Smooth muscle cell (in vitro differentiated cells): ENCODE data around the gene WEE1. TPM values are rescaled to one million over a fixed set of nuclear protein-coding genes. Genes with fewer than 3 reads are reported as not detected.

ENCODE experiments used
- DNase-seq: peaks from one replicate; lab custom pipeline; 2025; ENCODE audit not compliant: unreplicated experiment; lab: John Stamatoyannopoulos, UW
- H2AFZ ChIP-seq: fragments of 200-600 bp; sonication (generic); 2 replicates; pipeline ENCODE4 v1.6.0; 2016; ENCODE audit warnings: antibody characterized with exemption, low read depth, mild to moderate bottlenecking
- H3F3A ChIP-seq: fragments of 200-600 bp; sonication (generic); 2 replicates; pipeline ENCODE4 v1.6.0; 2017; ENCODE audit warnings: antibody characterized with exemption, low read depth
- H3K27ac ChIP-seq: fragments of 200-600 bp; sonication (generic); 2 replicates; pipeline ENCODE4 v1.5.1; 2016; ENCODE audit warnings: low read depth, mild to moderate bottlenecking
- H3K27me3 ChIP-seq: fragments of 200-600 bp; sonication (generic); 2 replicates; pipeline ENCODE4 v1.6.1; 2016; ENCODE audit warnings: low read depth, mild to moderate bottlenecking
- H3K36me3 ChIP-seq: fragments of 200-600 bp; sonication (generic); 2 replicates; pipeline ENCODE4 v1.5.1; 2016; ENCODE audit warnings: low read depth
- H3K4me1 ChIP-seq: fragments of 200-600 bp; sonication (generic); 2 replicates; pipeline ENCODE4 v1.5.1; 2016; ENCODE audit warnings: low read depth
- H3K4me2 ChIP-seq: fragments of 200-600 bp; sonication (generic); 2 replicates; pipeline ENCODE4 v1.6.0; 2016; ENCODE audit warnings: mild to moderate bottlenecking
- H3K4me3 ChIP-seq: fragments of 200-600 bp; sonication (generic); 2 replicates; pipeline ENCODE4 v1.5.1; 2016; ENCODE audit warnings: mild to moderate bottlenecking
- H3K79me2 ChIP-seq: fragments of 200-600 bp; sonication (generic); 2 replicates; pipeline ENCODE4 v1.6.0; 2016; ENCODE audit warnings: low read depth, mild to moderate bottlenecking
- H3K9ac ChIP-seq: fragments of 200-600 bp; sonication (generic); 2 replicates; pipeline ENCODE4 v1.6.0; 2016; ENCODE audit warnings: low read depth
- H3K9me3 ChIP-seq: fragments of 200-600 bp; sonication (generic); replicated peaks from 2 replicates; pipeline ENCODE4 v1.5.1; 2016; ENCODE audit warnings: low read depth
- H4K20me1 ChIP-seq: fragments of 200-600 bp; sonication (generic); 2 replicates; pipeline ENCODE4 v1.6.0; 2016; ENCODE audit warnings: low read depth
- WGBS: methylation state at CpG from one replicate; pipeline ENCODE4 v1.1.7; 2016; ENCODE audit warnings: low lambda C conversion rate; 5-methylcytosine and 5-hydroxymethylcytosine counted together
- polyA plus RNA-seq: library from polyadenylated mRNA; unstranded; fragments of >200 nt; fragmentation: Nextera tagmentation; extraction: Ambion mirVana; gene quantifications from 2 replicates; pipeline ENCODE4 v1.2.1, GENCODE V29; 2016
- total RNA-seq: library from RNA; depleted of rRNA; stranded (reverse); fragments of >200 nt; gene quantifications from 2 replicates; pipeline ENCODE4 v1.2.3, GENCODE V29; 2014
- TF ChIP-seq, protein P1 (sequence below): fragments of 200-600 bp; sonication (generic); IDR thresholded peaks from 2 replicates; pipeline ENCODE4 v1.5.1; 2017; ENCODE audit warnings: borderline replicate concordance, mild to moderate bottlenecking, antibody characterized with exemption; ENCODE audit not compliant: insufficient read depth, poor library complexity, severe bottlenecking

WEE1 gene
- total and polyA plus RNA-seq, 2 experiments from 2014 or later, result 20.8 to 53.3 TPM

DNA sequence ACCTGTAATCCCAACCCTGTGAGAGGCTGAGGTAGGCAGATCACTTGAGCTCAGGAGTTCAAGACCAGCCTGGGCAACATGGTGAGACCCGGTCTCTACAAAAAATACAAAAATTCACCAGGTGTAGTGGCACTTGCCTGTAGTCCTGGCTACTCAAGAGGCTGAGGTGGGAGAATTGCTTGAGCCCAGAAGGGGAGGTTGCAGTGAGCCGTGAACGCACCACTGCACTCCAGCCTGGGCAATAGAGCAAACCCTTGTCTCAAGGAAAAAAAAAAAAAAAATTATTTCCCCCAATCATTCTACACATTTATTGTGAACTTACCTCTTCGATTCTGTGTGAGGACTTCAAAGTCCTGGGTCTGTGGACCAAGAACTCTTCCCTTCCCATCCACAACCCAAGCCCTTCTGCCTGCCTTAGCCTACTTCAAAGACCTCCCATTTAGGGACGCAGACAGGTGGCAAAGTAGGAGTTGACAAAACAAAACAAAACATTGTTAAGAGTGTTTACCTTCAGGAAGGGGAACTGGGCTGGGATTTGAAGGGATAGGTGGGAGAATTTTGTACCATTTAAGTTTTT is 3.8 kb upstream of the WEE1 start:
- peak overlapping the region; percentile 78 for H3K4me2 ChIP-seq
- no peak for DNase-seq
- peak overlapping the region; percentile 28 for H3K4me3 ChIP-seq
- TF ChIP-seq, protein P1, sequence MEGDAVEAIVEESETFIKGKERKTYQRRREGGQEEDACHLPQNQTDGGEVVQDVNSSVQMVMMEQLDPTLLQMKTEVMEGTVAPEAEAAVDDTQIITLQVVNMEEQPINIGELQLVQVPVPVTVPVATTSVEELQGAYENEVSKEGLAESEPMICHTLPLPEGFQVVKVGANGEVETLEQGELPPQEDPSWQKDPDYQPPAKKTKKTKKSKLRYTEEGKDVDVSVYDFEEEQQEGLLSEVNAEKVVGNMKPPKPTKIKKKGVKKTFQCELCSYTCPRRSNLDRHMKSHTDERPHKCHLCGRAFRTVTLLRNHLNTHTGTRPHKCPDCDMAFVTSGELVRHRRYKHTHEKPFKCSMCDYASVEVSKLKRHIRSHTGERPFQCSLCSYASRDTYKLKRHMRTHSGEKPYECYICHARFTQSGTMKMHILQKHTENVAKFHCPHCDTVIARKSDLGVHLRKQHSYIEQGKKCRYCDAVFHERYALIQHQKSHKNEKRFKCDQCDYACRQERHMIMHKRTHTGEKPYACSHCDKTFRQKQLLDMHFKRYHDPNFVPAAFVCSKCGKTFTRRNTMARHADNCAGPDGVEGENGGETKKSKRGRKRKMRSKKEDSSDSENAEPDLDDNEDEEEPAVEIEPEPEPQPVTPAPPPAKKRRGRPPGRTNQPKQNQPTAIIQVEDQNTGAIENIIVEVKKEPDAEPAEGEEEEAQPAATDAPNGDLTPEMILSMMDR, result no peak
- peaks cover 4% of the 10 kb centered on the region for H3K79me2 ChIP-seq
- H3K36me3 ChIP-seq, result no peaks in the 10 kb centered on the region
- H3K9me3 ChIP-seq, result no peaks in the 10 kb centered on the region
- no peaks in the 10 kb centered on the region for H3K27me3 ChIP-seq
- WGBS, result 87% methylated on average over 5 of the region's 5 CpGs
- peak overlapping the region; percentile 100 for H3K27ac ChIP-seq
- H3F3A ChIP-seq, result peaks cover 24% of the 10 kb centered on the region
- H2AFZ ChIP-seq, result no peak overlapping the region
- H3K4me1 ChIP-seq, result peaks cover 40% of the 10 kb centered on the region
- H3K9ac ChIP-seq, result peak overlapping the region; percentile 98
- H4K20me1 ChIP-seq, result no peaks in the 10 kb centered on the region

DNA sequence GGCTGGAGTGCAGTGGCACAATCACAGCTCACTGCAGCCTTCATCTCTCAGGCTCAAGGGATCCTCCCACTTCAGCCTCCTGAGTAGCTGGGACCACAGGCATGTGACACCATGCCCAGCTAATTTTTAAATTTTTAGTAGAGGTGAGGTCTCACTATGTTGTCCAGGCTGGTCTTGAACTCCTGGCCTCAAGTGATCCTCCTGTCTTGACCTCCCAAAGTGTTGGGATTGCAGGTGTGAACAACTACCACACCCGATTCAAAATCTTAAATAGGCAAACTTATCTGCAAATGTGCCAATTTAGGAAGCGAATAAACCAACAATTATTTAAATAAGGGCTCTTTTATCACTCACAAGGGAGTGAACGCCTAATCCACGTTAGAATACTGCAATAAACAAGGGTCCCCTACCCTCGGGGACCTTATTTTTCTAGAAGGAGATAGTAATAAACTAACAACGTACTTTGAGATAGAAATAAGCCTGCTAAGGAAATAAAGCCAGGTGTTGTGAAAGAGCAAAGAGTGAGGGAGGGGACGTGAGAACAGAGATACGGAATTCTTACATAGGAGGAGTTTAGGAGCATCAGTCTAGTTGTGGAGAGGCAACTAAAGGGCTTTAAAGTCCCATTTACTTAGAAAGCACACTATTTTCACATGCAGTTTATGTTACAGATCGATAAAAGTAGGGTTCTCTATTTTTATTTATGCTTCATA is 3.0 kb upstream of the WEE1 start:
- Histone ChIP-seq H3F3A (peaks cover 21% of the 10 kb centered on the region), H3K4me2 (no peak overlapping the region), H3K36me3 (no peaks in the 10 kb centered on the region), H3K4me3 (no peak overlapping the region), H3K9ac (no peak overlapping the region), H4K20me1 (no peaks in the 10 kb centered on the region), H2AFZ (no peak overlapping the region), H3K79me2 (peaks cover 12% of the 10 kb centered on the region), H3K27me3 (no peaks in the 10 kb centered on the region), H3K27ac (peak overlapping the region; percentile 100), H3K9me3 (no peaks in the 10 kb centered on the region), H3K4me1 (peaks cover 32% of the 10 kb centered on the region)
- no peak for DNase-seq
- TF ChIP-seq, protein P1, result no peak
- 84% methylated on average over 9 of the region's 9 CpGs for WGBS

DNA sequence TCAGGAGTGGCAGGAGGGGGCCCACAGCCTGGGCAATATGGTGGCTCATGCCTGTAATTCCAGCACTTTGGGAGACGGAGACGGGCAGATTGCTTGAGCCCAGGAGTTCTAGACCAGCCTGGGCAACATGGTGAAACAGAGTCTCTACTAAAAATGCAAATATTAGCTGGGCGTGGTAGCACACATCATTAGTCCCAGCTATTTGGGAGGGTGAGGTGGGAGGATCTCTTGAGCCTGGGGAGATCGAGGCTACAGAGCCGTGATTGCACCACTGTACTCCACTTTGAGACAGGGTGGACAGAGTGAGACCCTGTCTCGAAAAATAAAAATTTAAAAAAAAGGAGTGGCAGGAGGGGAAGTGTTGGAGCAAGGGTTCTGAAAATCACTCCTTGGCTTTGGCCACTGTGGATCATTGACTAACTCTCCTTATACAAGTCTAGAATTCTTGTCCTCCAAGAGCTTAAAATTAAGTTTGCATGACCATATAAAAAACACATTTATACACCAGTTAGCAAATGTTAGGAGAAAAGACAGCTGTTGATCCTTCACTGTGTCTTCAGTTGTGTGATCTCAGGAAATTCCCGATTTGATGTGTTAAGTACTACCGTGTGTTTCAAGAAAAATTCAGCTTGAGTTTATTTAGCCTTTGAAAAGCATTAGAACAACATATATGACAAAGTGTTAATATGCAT is 2.3 kb upstream of the WEE1 start:
- H2AFZ ChIP-seq, result no peak overlapping the region
- H3K27me3 ChIP-seq, result no peaks in the 10 kb centered on the region
- DNase-seq, result no peak
- no peak overlapping the region for H3K9ac ChIP-seq
- TF ChIP-seq, protein P1, result no peak
- WGBS, result 79% methylated on average over 8 of the region's 8 CpGs
- no peak overlapping the region for H3K4me2 ChIP-seq
- peaks cover 21% of the 10 kb centered on the region for H3F3A ChIP-seq
- H3K27ac ChIP-seq, result peak overlapping the region; percentile 100
- peaks cover 19% of the 10 kb centered on the region for H3K79me2 ChIP-seq
- H3K4me3 ChIP-seq, result no peak overlapping the region
- H3K4me1 ChIP-seq, result peaks cover 31% of the 10 kb centered on the region
- peaks cover 2% of the 10 kb centered on the region for H4K20me1 ChIP-seq
- no peaks in the 10 kb centered on the region for H3K9me3 ChIP-seq
- no peaks in the 10 kb centered on the region for H3K36me3 ChIP-seq
